ENCODE results near the gene HSPA6.
"Not testable (repeated sequence)": the region's sequence is repeated elsewhere in the genome, so short reads cannot be mapped to it uniquely, and the experiment has no call there.

The HSPA6 gene

DNA sequence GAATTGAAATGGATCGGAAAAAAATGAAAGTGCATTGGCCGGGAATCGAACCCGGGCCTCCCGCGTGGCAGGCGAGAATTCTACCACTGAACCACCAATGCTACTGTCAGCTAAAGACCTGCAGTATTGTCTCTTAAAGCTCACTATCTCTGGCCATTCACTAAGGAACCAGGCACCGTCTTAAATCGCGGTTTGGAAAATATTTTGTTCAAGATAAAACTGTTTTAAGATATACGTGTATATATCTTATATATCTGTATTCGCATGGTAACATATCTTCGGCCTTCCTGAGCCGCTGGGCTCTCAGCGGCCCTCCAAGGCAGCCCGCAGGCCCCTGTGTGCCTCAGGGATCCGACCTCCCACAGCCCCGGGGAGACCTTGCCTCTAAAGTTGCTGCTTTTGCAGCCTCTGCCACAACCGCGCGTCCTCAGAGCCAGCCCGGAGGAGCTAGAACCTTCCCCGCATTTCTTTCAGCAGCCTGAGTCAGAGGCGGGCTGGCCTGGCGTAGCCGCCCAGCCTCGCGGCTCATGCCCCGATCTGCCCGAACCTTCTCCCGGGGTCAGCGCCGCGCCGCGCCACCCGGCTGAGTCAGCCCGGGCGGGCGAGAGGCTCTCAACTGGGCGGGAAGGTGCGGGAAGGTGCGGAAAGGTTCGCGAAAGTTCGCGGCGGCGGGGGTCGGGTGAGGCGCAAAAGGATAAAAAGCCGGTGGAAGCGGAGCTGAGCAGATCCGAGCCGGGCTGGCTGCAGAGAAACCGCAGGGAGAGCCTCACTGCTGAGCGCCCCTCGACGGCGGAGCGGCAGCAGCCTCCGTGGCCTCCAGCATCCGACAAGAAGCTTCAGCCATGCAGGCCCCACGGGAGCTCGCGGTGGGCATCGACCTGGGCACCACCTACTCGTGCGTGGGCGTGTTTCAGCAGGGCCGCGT is at the start of gene HSPA6:
Gene HSPA6 (plus strand): TSS at position 724 of the 925 bp plus-strand sequence. CDS start 119 bp downstream, at position 843.
- DNase-seq = peak; percentile 46

DNA sequence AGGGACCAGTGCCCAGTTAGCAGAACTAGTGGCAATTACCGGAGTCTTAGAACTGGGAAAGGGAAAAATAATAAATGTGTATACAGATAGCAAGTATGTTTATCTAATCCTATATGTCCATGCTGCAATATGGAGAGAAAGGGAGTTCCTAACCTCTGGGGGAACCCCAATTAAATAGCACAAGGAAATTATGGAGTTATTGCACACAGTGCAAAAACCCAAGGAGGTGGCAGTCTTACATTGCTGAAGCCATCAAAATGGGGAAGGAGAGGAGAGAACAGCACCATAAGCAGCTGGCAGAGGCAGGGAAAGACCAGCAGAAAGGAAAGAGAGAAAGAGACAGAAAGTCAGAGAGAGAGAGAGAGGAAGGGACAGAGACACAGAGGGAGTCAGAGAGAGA is 46.6 kb upstream of the HSPA6 start:
- not testable (repeated sequence) for DNase-seq

DNA sequence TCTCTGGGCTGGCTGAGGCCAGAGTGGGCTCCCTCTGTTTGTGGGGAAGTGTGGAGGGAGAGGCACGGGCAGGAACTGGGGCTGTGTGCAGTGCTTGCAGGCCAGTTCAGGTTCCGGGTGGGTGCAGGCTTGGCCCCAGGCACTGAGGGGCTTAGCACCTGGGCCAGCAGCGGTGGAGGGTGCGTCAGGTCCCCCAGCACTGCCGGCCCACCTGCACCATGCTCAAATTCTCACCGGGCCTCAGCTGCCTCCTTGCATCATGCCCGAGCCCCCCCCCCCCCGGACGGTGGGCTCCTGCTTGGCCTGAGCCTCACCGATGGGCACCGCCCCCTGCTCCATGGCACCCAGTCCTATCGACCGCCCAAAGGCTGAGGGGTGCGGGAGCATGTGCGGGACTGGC is 45.4 kb upstream of the HSPA6 start:
- no peak for DNase-seq

DNA sequence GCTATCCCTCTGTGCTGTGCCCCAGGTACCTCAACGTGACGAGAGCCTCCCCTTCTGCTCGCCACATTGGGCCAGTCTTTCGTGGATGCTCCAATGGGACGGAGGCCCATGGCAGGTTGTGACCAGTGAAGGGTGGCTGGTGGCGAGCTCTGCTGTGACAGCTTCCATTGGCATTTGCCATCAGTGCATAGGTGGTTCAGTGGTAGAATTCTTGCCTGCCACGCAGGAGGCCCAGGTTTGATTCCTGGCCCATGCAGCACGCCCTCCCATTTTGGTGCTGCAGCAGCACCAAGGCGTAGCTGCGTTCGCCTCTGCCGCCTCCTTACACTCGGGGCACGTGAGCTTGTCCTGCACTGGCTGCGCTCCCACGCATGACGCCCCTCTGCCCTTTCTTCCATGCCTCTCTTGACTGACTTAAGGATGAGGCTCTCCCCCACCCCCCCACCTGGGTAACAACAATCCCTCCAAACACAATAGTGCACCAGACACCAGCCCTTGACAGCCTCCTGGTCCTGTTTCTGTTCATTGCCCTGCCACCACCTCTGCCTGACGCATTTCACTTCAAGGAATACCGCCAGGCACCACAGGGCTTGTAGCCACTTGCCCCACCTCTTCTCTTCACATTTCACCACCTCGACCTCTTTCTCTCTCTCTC is 43.8 kb upstream of the HSPA6 start:
- DNase-seq = no peak

DNA sequence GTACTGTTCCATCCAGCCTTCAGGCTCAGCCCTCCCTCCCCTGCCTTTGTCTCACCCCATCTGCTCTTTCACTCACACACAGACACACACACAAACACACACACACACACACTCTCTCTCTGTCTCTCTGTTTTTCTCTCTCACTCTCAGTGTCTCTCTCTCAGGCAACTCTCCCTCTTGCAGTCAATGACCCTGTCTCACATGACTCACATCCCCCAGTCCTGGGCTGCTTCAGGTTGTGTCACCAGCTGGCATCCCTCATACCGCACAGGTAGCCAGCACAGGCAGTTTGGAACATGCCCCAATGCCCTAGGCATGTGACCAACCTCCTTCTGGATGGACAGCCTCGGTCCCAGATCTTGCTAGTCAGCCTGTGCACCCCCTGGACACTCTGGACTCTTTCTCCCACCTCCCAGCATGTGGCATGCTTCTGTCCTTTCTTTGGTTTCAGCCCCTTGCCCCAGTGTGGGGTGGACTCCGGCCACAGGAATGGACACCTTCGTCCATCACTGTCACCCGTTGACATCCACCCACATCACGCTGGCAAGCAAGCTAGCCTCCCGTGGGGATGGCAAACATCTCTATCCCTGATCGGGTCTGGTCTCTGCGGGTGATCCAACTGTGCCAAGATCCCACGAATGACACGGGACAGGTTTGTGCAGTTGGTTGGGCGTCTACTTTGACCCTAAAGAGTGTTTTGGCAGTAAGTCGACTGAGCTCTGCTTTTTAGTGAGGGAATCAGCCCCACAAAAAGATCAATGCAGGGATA is 42.5 kb upstream of the HSPA6 start:
- no peak for DNase-seq

DNA sequence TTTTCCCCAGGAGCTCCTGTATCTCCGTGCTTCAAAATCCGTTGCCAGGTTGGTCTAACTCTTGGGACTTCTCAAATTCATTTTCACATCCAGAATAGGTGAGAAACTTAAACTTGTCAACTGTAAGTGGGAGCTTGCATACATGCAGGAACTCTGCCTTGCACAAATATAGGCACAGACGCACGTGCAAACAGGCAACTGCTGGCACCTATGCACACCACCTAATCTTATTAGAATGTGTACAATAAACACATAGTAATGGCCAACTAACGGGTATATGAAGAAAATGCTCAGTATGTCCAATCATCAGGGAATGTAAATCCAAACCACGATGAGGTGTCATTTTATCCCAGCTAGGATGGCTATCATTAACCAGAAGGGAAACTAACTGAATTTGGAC is 41.7 kb upstream of the HSPA6 start:
- DNase-seq = no peak

DNA sequence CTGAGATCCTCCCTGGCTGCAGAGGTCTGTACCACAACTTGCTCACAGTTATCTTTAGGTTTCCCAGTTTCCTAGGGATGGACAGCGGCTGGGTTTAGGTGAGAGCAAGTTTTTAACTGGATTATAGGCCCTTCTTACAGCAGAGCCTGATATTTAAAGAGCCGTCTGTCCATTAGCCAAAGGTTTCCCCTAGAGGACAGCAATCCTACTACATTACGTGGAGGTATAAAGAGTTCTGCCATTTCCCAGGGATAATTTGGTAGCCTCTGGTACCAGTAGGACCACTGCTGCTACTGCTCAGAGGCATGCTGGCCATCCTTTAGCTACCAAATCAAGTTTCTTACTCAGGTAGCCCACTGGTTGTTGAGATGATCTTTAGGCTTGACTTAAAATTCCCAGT is 41.0 kb upstream of the HSPA6 start:
- DNase-seq = no peak

DNA sequence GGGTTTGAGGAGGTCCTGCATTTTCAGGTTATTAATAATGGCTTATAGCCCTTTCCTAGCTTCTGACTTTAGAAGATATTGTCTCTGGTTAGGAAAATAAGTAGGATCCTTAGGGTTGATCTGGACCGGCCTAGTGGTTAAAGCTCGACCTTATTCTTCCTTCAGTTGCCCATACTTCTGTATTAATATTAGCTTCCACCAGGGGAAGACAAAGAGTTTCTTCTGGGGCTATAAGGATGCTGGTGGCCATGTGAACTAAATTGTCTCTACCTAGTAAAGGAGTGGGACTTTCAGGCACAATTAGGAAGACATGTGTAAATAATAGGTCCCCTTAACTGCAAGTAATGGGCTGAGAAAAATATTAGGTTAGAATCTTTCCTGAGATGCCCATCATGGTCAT is 39.7 kb upstream of the HSPA6 start:
- no peak for DNase-seq

DNA sequence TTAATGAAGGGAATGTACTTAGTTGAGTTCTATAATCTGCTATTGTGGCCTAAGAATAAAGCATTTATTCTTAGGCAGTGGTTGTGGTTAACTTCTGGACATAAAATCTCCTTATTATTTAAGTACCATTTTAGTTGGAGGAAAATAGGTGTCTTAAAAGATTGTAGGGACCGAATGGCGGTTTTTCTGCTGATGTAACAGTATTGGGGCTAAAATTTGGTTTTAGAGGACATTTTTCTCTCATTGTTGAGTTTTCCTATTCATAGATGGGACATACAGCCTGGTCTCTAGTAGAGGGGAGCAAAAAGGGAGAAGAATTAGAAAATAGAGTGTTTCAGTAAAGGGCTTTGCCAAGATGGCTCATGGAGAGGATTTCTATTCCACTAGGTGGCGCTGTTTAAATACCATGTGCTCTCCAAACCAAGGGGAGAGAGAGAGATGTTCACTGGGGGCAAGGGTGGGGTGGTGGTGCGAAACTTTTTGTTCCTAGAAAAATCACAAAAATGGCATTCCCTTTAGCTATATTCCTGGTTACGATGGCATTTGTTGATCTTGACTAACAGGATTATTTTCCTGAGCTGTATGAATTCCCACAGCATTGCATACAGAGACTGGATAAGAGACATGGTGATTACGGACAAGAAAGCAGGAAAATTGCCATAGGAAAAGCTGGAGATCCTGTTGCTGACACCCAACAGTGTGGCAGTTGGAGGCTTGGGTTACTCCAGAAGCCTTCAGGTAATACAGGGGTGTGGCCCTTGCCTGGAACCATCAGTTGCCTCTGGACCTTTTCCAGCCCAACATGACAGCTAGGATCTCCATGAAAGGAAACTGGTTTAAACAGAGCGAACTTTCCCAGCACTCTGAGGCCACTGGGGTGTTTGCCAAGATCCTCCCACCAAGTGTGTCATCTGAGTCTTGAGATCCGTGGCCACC is 37.3 kb upstream of the HSPA6 start:
- peak; percentile 21 for DNase-seq

DNA sequence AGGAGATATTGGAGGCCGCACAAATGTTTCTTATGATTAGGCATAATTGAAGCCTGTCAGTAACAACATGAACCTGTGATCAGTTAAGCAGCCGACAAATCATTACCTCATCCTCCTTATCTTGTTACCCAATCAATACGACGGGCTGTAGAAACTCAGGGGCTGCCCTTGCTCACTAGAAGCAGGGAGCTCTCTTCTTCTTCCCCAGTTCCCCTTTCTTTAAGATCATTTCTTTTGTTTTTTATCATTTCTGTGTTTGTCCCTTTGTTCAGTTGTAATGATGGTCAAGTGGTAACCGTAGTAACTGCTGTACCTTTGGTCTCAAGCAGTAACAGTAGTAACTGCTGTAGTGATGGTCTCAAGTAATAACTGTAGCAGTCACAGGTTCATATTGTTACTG is 32.9 kb upstream of the HSPA6 start:
- no peak for DNase-seq

DNA sequence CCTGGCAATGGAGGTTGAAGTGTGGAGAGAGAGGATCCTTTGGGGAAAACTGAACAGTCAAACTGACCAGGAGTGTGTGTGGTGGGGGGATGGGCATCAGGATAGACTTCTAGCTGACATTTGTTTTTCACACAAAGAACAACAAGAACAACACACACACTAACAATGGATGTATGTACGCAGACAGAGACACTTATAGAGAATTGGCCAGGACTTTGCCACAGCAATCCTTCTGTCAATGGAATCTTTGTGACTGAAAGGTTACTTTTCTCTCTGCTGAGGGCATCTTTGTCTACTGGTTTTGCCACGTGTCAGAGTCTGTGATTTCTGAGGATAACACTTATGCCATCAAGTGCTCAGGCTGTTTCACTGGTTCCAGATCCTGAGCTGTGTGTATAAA is 31.5 kb upstream of the HSPA6 start:
- no peak for DNase-seq

DNA sequence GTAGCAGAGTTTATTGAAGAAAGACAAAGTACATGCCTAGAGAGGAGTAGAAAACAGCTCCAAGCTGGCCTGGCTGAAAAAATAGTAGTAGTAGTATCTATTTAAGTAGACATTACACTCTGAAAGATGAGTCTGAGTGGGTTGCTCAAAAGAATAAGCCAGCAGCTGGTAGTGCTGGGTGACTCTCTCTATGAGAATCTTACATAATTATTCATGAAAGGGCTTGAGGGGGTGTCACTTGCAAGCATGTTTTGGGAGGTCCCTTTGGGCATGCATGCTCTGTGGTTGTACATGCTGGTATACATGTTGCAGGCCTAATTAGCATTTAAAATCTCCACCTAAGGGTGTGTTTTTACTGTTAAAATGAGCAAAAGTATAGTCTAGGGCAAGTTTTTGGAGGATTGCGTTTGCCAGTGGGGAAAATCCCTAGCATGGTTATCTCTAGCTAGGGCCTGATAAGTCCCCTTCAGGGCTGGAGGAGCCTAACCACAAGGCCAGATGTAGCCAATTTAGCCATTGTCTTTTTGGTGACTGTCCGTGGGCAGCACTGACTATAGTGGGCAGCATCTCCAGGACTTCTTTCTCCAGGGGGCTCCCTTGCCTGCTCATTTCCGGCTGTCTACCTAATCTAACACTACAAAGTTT is 30.1 kb upstream of the HSPA6 start:
- DNase-seq = no peak

DNA sequence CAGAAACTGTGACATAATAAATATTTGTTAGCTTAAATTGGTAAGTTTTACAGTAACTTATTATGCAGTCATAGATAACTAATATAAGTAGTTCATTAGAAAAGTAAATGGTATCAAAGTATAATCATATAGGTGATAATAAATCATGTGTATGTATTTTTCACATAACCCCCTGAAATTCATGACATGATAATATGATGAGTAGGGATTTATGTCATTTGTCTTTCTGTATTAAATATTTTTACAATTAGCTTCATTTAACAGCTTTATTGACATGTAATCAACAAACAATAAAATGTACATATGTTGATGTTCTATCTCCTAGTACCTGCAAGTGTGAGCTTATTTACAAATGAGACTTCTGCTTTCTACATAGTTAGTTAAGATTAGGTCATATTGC is 28.9 kb upstream of the HSPA6 start:
- no peak for DNase-seq

DNA sequence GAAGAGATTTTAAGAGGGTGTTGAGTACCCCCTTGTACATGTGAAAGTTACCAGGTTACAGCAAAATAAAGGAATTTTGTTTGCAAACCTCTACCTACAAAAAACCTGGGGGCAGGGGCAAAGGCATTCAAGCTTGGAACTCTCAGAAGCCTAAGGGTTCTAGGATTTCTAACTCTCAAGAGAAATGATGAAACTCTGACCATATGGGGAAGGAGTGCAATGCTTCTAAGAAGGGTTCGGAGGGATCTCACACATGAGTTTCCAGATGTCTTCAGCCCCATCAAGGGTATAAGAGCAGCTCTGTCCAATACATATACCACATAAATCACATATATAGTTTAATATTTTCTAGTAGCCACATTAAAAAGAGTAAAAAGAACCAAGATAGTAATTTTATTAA is 26.4 kb upstream of the HSPA6 start:
- DNase-seq = no peak

DNA sequence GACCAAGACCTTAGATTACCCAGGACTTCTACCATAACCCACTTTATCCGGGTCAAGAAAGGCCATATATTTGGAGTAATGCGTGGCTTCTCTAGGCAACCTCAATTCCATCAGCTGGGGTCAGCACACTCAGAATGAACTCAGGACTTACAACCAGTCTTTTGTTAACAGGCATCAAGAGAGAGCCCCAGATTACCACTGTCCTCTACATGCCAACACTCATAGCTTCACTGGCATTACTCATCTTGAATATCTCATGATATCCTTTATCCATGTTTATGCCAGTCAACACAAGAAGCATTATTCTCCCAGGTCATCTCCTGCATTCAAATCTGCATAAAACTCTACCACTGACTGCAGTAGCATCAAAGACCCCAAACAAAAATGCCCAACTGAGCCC is 25.7 kb upstream of the HSPA6 start:
- DNase-seq = no peak

DNA sequence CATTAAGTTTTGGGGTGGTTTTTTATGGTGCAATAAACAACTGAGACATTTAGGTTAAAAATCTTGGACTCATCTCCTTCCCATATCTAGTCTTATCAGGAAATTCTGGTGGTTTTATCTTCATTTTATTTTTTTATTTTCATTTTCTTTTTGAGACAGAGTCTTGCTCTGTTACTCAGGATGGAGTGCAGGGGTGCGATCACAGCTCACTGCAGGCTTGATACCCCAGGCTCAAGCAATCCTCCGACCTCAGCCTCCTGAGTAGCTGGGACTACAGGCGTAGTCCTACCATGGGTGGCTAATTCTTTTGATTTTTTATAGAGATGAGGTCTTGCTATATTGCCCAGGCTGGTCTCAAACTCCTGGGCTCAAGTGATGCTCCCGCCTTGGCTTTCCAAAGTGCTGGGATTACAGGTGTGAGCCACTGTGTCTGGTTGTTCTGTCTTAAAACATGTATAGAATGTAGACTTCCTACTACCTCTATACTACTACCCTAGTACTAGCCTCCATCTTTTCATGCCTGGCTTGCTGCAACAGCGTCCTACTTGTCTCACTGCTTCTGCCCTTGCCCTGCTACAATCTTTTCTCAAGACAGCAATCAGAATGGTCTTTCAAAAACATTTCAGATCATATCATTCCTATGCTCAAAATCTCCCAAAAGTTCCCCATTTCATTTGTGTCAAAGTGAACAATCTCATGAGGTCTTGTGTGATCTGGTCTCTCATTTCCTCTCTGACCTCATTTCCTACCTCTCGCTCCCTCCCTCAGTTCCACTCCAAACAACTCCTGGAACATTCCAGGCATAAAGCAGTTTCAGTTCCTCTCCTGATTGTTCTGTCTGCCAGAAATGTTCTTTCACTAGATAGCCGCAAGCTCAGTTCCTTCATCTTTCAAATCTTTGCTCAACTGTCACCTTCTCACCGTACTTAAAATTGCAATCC is 25.0 kb upstream of the HSPA6 start:
- no peak for DNase-seq

DNA sequence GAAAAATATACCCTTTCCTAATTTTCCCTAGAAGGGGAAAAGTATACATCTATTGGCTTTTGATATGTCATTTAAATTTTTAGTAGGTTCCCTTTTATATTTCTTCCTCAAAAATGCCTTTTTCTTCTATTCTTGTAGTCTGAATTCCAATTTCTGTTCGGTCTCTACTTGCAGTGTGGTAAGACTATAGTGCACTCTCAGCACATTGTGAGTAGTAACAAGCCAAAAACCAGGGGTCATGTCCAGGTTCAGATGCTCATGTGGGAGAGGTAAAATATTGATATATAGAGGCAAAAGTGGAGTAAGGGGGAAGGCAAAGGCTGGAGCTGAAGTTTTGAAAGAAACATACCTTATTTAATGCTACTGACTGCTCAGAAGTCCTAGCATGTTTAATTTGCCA is 23.1 kb upstream of the HSPA6 start:
- no peak for DNase-seq

DNA sequence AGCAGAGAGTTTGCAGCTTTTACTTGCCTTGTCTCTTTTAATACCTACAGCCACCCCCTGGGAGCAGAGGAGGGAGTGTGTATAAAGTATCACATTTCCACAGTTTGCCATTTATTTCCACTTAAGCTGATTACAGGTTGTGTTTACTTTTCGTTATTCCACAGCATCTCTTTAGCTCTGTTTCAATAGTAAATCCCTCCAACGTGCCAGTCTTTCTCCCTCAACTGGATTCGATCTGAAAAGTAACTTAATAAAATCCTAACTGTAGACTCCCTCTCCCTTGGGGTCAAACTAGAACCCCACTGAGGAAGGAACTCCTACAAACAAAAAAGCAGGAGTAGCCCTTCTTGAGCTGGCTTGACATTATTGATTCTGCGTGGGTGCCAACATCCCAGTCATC is 22.2 kb upstream of the HSPA6 start:
- DNase-seq = no peak

DNA sequence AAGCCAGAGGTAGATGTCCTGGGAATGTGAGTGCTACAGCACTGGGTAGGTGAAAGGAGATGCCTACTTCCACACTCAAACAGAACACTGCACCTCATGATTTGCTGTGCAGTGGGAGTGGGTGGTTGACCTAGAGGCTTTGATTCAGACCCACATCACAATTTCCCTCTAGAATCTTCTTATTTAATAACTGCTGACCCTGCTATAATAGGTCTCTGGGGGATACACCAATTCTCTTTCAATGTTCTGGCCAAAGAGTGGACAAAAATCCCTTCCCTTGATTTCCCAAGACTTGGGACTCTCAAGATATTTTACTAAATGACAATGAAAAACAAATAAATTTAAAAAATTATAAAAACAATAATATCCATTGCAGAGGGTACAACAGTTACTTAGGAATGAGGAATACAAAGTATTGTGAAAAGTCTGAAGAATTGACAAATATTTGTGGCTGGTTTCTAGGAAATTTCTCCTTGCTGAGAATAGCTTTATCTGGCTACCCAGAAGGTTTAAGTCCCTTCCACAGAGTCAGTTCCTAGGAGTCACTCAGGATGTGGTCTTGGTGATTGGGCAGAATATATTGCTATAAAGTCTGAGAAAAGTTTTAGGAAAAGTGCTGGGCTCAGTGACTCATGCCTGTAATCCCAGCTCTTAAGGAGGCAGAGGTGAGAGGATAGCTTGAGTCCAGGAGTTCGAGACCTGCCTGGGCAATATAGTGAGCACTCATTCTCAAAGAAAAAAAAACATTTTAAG is 21.5 kb upstream of the HSPA6 start:
- no peak for DNase-seq

DNA sequence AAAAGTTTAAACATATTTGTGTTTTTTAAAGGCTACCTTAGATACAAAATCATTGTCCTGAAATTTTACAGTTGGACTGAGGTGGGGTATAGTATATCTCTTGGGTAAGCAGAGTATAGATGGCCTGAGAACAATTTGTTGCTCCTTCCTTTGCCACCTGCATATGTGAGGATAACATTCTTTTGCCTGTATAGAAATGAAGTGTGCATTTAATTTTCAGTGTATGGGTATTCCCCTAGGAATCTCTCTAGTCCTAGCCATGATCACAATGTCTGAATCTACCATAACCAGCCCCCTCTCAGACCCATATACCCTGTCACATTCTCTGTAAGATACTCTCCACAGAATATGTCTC is 21.0 kb upstream of the HSPA6 start:
- DNase-seq = no peak
